ENCODE measurements around the gene PSMA5. TPM values are rescaled to one million over a fixed set of nuclear protein-coding genes. Genes with fewer than 3 reads are reported as not detected.

PSMA5 gene
- total RNA-seq, 2 donors from 2014 or later = 41.5 to 62.8 TPM

Other genes with a start within 250 kb of the PSMA5 start
- gene SARS1, start 212.5 kb downstream of the PSMA5 start, total RNA-seq = 100 to 1,000 TPM; 109 to 141 TPM
- gene CELSR2, start 176.9 kb downstream of the PSMA5 start, total RNA-seq = 10 to 100 TPM; 15.6 to 21.1 TPM
- gene PSRC1, start 143.3 kb downstream of the PSMA5 start, total RNA-seq = 1 to 10 TPM; 2.3 to 2.5 TPM
- 100 to 1,000 TPM; 220 to 239 TPM for gene MYBPHL, start 119.4 kb downstream of the PSMA5 start, total RNA-seq
- 100 to 1,000 TPM; 139 to 157 TPM for gene SORT1, start 28.5 kb downstream of the PSMA5 start, total RNA-seq
- 10 to 100 TPM; 12.3 to 15.4 TPM for gene SYPL2, start 40.1 kb upstream of the PSMA5 start, total RNA-seq
- 1 to 10 TPM; 2.5 to 3.4 TPM for gene ATXN7L2, start 57.5 kb upstream of the PSMA5 start, total RNA-seq
- 1 to 10 TPM; 5.8 to 5.9 TPM for gene CYB561D1, start 67.6 kb upstream of the PSMA5 start, total RNA-seq
- gene AMIGO1, start 83.3 kb upstream of the PSMA5 start, total RNA-seq = 10 to 100 TPM in 1 of 2 donors, 1 to 10 TPM in 1; 9.3 to 12.6 TPM
- under 1 TPM in 1 of 2 donors, not detected in 1; 0.55 TPM for gene GPR61, start 113.4 kb upstream of the PSMA5 start, total RNA-seq
- gene GNAI3, start 122.2 kb upstream of the PSMA5 start, total RNA-seq = 1 to 10 TPM; 3.4 to 4.6 TPM
- not detected for gene GNAT2, start 193.2 kb upstream of the PSMA5 start, total RNA-seq
- 10 to 100 TPM; 13.1 to 25.8 TPM for gene AMPD2, start 193.4 kb upstream of the PSMA5 start, total RNA-seq
- 10 to 100 TPM; 27.5 to 32.5 TPM for gene GSTM4, start 229.7 kb upstream of the PSMA5 start, total RNA-seq
- gene GSTM2, start 241.6 kb upstream of the PSMA5 start, total RNA-seq = 10 to 100 TPM; 36.7 to 44.4 TPM